COR-L47 (cell line): ENCODE data around the gene OSBPL5.

Experiments
- DNase-seq: peaks from one replicate; lab custom pipeline; 2025; lab: John Stamatoyannopoulos, UW

Gene OSBPL5

DNA sequence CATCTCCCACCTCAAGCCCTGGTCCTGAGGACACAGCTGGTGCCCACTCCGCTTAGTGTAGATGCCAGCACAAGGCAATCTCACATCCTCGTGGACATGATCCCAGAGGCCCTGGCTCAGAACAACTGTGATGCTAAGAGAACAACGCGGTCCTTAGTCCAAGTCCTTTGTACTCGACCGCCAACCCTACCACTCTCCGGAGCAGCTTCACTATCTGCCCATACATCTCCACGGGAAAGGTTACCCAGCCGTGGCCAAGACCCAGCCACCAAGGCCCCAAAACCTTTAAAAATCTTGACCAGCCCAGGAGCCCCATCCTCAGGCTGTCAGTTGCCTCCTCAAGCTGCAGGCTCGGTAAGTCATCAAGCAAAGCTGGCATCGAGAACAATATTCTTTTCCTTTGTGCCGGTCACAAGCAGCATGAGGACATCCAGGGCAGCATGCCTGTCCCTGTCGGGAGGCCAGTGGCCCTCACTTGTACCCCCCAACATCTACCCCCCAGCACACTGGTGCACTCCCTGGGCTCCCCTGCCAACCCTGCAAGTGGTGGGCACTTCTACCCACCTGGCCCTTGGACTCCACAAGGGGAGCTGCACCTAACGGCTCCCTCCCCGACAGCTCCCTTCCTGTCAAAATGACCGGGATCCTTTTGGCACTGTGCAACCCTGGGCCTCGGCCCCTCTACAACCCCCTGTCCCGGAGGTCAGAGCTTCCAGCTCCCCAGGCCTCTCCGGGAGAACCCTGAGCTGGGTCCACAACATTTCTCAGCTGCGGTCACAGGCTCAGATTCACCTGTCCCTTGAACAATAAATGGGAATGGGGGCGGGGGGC is 2.5 kb downstream of the OSBPL5 start:
- no peak for DNase-seq

- no peak for DNase-seq
Observed at GRCh38 chr11:3161720-3162409, 3.2 kb downstream of the OSBPL5 start.

DNA sequence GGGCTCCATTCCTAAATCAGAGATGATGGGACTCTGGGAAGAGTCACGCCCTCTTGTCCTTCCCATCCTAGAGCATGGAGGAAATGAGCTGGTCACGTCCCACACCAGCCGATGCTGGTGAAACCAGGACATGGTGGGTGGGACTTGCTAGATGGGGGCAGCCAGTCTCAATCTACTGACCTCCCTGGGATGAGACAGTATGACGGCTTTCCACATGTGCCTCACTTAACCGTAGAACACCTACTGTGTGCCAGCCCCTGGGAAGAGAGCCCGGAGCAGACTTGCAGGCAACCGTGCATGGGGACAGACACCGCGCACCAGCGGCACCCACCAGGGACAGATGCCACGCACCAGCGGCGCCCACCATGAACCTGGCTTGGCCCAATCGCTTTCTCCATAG is 3.8 kb downstream of the OSBPL5 start:
- no peak for DNase-seq

DNA sequence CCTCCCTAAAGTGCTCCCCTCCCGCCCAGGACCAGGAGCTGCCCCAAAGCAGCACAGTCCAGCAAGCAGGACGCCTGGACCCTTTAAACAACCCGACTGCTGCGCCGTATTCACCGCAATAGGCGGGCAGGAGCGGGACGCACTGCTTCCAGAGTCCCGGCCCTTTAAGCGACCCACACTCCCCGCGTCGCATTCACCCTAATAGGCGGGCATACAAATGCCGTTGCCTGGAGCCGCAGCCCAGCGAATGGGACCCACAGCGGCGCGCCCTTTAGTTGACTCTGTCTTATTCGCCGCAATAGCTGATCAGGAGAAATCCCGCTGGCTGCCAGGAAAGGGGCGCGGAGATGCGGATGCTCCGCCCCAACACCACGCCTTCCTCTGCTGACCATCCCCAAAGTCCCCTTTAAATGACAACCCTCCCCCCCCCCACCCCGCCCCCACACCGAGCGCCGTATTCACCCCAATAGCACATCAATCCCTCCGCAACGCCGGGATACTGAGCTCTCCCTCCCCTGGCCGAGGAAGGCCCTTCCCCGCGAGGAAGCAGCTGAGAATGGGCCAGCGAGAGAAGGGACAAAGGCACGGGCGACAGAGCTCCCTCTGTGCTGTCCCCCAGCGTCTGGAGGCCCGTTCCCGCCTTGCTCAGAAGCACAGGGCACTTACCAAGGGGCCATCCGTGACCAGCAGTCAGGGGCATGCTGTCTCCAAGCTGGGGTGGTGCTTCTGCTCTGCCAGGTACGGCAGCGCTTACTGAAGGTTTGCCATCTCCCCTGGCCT is 4.7 kb downstream of the OSBPL5 start:
- peak; percentile 44 for DNase-seq

DNA sequence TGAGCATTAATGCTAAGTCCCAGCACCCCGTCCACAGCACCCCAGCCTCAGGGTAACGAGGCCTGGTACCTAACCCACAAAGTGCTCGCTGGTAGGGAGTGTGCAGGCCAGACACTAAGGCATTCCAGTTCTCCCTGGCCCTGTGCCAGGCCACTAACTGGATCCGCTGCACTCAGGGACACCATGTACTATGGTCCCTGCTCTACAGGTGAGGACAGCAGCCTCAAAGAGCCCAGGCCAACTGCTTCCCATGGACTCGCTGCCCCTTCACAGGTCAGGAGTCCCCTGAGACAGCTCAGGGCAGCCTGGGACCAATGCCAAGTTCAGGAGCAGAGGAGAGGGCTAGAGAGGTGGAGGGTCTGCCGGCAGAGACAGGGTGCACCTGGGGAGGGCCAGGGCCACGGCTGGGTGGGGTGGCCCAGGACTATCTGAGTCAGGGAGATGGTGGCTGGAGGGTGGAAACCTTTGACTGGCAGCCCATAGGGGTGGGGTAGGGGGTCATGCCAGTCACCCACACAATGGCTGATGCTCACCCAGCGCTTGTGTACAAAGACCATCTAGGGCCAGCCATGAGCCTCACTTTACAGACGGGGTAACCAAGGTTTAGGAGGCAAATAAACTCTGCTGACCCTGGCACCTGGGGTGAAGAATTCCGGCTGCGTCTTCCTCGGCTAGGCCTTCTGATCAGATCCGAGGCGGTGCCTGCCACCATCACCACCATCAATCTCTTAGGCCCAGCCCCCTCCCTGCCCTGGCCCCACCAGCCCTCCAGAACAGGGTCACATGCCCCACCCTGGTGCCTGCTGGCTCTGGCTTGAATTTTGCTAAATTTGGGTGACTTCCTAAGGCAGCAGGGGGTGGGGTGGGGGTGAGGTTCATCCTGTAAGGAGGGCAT is 5.6 kb downstream of the OSBPL5 start:
- DNase-seq = no peak

- no peak for DNase-seq
Observed at GRCh38 chr11:3158821-3159220, 6.3 kb downstream of the OSBPL5 start.

DNA sequence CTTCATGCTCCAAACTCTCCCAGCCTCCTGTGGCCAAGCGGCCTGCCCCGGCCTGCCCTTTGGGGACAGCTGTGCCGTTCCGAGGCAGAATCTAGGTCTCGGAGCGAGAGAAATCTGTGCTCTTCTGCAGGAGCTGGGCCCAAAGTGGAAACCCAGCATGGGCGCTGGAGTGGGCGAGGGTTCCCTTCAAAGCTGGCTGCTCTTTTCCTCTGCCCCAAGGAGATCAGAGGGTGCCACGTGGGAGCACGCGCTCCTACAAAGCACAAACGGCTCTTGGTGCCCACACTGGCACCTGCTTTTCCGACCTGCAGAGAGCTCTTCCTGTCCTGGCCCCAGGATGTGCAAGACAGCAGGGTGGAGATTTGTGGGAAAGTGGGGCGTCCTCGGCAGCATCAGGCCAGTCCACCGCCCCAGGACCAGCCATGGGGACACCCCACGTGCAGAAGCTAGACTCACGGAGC is 6.9 kb downstream of the OSBPL5 start:
- no peak for DNase-seq

DNA sequence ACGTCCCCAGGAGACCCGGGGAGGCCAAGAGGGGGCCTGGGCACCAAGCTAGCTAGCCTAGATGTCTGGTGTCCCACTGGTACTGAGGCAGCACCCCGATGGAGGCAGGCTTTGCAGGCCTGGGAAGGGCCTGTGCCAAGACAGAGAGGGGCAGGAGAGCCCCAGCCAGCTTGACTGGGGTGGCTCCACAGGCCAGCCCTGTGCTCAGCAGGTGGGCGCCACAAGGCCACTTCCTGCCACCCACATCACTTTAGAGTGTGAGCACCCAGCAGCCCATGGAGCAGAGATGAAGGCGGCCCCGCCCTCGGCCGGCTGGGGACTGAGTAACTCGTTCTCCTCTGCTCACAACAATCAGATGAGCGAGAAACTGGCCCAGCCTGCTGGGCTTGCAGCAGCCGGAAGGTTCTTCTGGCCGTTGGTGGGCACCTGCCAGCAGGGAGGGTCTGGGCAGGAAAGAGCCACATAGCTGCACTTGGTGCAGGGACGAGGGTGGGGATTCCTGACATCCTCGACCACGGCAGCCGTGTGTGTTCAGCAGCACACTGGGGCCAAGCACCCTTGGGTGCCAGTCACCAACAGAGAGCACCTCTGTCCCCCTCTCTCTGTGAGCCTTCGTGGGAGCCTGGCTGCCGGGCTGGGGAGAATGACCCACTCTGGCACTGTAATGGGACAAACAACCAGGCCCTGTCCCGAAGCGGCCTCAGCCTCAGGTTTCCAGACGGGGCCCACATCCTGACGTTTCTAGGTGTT is 7.6 kb downstream of the OSBPL5 start:
- DNase-seq = no peak

GRCh38 chr11:3156661-3157311 is 8.3 kb downstream of the OSBPL5 start:
- no peak for DNase-seq

GRCh38 chr11:3156282-3156660 is 8.8 kb downstream of the OSBPL5 start:
- DNase-seq = no peak

- no peak for DNase-seq
Observed at GRCh38 chr11:3155691-3156258, 9.3 kb downstream of the OSBPL5 start.

DNA sequence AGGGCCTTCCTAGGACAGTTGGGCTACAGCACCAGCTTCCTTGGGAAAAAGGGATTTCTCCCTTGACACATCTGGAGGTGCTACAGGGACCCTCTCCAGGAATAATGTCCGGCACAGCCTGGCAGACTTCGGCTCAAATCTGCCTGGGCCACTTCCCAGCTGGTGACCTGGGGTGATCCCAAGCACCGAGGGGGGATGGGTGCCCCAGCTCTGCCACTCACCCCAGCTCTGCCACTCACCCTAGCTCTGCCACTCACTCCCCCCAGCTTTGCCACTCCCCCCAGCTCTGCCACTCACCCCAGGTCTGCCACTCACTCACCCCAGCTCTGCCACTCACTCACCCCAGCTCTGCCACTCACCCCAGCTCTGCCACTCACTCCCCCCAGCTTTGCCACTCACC is 9.9 kb downstream of the OSBPL5 start:
- DNase-seq = no peak

DNA sequence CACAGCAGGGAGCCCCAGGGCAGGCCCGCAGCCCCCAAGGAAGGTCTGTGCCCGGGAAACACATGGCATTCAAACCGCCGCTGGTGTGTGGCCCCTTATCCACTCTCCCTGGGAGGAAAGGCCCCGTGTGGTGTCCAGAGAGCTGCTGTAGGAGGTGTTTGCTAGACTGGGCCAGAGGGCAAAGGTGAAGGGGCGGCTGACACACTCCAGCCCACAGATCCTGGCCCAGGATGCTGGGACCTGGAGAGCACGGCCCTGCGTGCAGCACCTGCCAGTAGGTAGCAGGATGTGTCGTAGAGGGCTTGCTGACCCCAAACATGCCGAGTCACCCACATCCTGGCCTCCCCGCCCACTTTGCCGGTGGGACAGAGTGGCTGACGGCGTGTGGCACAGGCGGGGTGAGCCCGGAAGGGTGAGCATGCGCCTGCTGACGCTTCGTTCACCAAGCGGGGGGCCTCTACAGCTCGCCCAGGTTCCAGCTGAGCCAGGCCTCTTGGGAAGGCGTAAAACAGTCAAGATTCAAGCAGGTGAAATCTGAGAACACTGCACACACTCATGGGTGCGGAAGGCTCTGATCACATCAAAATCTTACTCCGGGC is 11.0 kb downstream of the OSBPL5 start:
- DNase-seq = no peak

DNA sequence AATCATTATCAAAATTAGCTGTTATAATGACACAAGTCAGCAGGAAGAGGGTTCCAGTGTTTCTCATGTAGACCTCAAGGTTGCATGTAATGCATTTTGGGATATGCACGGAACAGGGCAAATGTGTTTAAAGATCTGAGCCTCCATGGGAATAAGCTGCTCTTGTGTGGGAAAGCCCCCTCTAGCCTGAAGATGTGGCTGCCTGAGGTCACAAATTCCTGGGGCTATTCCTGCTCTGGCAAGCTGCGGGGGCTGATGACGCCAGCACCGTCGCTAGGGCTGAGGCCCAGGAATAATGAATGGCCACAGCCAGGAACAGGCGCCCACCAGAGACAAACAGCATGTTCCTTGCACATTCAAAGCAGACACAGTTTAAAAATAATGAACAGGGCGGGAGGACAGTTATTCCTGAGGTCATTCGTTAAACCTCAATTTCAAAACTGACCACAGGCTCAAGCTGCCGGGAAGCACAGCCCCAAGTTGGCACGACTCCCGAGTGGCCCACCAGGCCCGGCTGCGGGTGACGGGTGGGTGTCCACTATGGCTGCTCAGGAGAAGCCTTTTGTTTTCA is 11.7 kb downstream of the OSBPL5 start:
- DNase-seq = no peak

DNA sequence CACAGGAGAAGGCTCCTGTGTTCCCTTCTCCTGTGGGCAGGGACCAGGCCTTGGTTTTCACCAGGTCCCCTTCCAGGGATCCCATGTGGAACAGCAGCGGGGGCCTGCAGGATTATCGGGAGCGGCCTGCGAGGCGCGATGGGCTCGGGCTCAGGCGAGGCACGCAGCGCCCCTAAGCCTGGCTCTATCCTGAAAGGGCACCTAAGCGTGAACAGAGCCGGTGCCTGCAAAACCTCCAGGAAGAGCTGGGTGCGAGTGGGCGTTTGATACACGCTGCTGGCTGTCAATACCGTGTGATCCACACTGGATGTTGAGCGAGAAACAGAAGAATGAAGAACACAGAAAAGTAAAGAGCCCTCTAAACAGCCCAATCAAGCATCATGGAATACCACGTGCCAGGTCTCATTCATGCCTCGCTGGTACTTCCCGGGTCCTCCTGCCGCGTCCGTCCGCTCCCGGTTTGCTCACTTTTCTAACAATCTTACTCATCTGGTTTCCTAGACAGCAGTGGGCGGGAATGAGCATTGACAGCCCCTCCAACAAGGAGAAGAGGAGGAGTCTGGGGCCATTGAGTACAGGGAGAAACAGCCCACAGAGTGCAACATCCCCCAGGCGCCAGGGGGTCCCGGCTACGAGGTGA is 12.5 kb downstream of the OSBPL5 start:
- DNase-seq = no peak

DNA sequence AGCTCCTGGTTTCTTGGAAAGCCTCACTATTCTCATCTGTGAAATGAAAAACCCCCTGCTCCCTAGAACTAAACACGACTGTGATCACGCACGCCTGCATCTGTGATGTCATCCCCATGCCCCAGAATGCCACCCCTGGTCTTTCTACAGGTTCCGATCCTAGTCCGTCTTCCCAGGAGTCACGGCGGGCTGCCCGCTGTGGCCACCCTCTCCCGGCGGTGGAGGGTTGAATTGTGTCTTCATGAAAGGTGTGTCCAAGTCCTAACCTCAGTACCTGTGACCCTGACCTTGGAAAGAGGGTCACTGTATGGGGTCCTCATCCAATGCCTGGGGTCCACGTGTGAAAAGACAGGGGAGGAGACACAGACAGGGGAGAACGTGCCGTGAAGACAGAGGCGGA is 14.4 kb downstream of the OSBPL5 start:
- no peak for DNase-seq

DNA sequence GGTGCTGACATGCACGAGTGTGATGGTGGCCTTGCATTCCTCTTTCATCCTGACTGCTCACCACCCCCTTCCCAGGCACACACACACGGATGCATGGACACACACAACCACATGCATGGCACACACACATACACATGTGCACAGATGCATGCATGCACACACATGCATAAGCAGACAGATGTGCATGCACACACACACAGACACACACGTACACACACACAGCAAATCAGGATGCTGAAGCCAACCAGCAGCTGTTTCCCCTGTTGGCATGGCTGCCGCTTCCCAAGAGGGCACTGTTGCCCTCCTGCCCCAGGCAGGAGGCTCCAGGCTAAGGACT is 15.3 kb downstream of the OSBPL5 start:
- no peak for DNase-seq

DNA sequence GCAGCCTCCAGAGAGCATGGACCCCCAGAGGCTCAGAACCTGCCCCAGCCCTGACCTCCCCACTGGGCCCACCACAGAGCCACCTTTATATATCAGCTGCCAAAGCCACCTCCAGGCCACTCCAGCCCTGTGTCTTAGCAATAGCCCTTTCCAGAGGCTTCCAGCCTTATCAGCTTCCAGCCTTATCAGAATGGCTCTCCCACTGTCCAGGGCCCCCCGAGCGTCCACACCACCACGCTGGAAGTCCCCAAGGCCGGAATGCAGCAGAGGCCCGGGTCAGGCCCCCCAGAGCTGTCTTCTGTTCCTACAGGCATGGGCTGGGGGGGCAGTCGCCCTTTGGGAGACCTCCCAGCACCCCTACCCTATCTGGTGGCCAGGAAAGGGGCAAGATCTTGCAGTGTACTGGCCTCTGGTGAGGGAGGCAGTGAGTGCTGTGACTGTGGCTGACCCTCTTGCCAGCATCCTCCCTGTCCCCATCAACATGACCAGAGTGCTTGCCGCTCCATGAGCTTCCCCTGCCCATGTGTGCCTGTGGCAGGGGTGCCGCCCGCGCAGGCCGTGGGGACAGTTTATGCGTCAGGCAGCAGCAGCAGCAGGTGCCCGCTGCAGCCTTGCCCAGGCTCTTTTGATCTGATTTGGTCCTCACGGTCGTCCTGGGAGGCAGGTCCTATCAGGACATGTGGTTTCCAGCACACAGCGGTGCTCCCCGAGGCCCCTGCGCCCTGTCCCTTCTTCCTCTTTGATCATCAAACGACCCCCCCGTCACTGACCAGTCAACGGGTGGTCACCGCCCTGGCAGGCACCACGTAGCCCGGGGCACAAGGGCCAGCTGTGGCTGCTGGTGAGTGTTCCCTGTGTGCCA is 15.9 kb downstream of the OSBPL5 start:
- no peak for DNase-seq
